H9 (cell line): ENCODE measurements around the gene CMAS. TPM values are rescaled to one million over a fixed set of nuclear protein-coding genes. Genes with fewer than 3 reads are reported as not detected.

Source experiments
- DNase-seq: peaks from one replicate; pipeline ENCODE4 v3.0.0-alpha.2; 2017
- H2AFZ ChIP-seq: one replicate; pipeline ENCODE4 v1.6.1; 2013; ENCODE audit warnings: mild to moderate bottlenecking, low read length, control low read depth, moderate library complexity
- H2AK5ac ChIP-seq: 2 replicates; pipeline ENCODE4 v1.6.1; 2013; ENCODE audit warnings: low read length, control low read depth, mixed read lengths; ENCODE audit not compliant: insufficient read length
- H2BK120ac ChIP-seq: one replicate; pipeline ENCODE4 v1.6.1; 2013; ENCODE audit warnings: low read depth, mild to moderate bottlenecking, low read length, control low read depth, inconsistent platforms; ENCODE audit not compliant: poor library complexity, severe bottlenecking
- H2BK12ac ChIP-seq: 2 replicates; pipeline ENCODE4 v1.6.1; 2013; ENCODE audit warnings: low read length, control low read depth, mixed read lengths, low read depth; ENCODE audit not compliant: insufficient read length
- H2BK15ac ChIP-seq: 2 replicates; pipeline ENCODE4 v1.6.1; 2013; ENCODE audit warnings: low read depth, low read length, control low read depth
- H2BK20ac ChIP-seq: one replicate; pipeline ENCODE4 v1.6.1; 2013; ENCODE audit warnings: low read depth, mild to moderate bottlenecking, low read length, control low read depth, inconsistent platforms; ENCODE audit not compliant: poor library complexity, severe bottlenecking
- H2BK5ac ChIP-seq: 2 replicates; pipeline ENCODE4 v1.6.1; 2013; ENCODE audit warnings: low read length, control low read depth, mixed read lengths; ENCODE audit not compliant: insufficient read length
- H3K14ac ChIP-seq: 2 replicates; pipeline ENCODE4 v1.6.1; 2013; ENCODE audit warnings: low read length, control low read depth; ENCODE audit not compliant: insufficient read depth
- H3K18ac ChIP-seq: 2 replicates; pipeline ENCODE4 v1.6.1; 2013; ENCODE audit warnings: low read depth, mild to moderate bottlenecking, mixed read lengths, low read length, control low read depth; ENCODE audit not compliant: insufficient read length
- H3K23ac ChIP-seq: 2 replicates; pipeline ENCODE4 v1.6.1; 2013; ENCODE audit warnings: low read length, control low read depth, mixed read lengths, low read depth; ENCODE audit not compliant: insufficient read length
- H3K23me2 ChIP-seq: 2 replicates; pipeline ENCODE4 v1.6.1; 2013; ENCODE audit warnings: low read depth, mild to moderate bottlenecking, mixed read lengths, low read length, control low read depth; ENCODE audit not compliant: insufficient read length, poor library complexity, severe bottlenecking
- H3K27ac ChIP-seq: 2 replicates; pipeline ENCODE4 v1.5.1; 2013; ENCODE audit warnings: low read length, control low read depth, mixed read lengths, low read depth; ENCODE audit not compliant: insufficient read length
- H3K27me3 ChIP-seq: 2 replicates; pipeline ENCODE4 v1.6.1; 2013; ENCODE audit warnings: low read length, control low read depth, inconsistent platforms; ENCODE audit not compliant: insufficient read depth
- H3K4ac ChIP-seq: 2 replicates; pipeline ENCODE4 v1.6.1; 2013; ENCODE audit warnings: low read depth, mild to moderate bottlenecking, control low read depth, inconsistent platforms, low read length, moderate library complexity
- H3K4me1 ChIP-seq: 2 replicates; pipeline ENCODE4 v1.6.1; 2013; ENCODE audit warnings: low read length, control low read depth, inconsistent platforms; ENCODE audit not compliant: insufficient read depth
- H3K4me2 ChIP-seq: 2 replicates; pipeline ENCODE4 v1.6.1; 2013; ENCODE audit warnings: low read length, control low read depth, mixed read lengths; ENCODE audit not compliant: insufficient read length, insufficient read depth
- H3K56ac ChIP-seq: 2 replicates; pipeline ENCODE4 v1.6.1; 2013; ENCODE audit warnings: low read depth, mild to moderate bottlenecking, mixed read lengths, low read length, control low read depth; ENCODE audit not compliant: insufficient read length
- H3K79me1 ChIP-seq: 2 replicates; pipeline ENCODE4 v1.6.1; 2013; ENCODE audit warnings: low read depth, mild to moderate bottlenecking, moderate library complexity, low read length, control low read depth, inconsistent platforms; ENCODE audit not compliant: insufficient read depth, poor library complexity, severe bottlenecking
- H3K79me2 ChIP-seq: 2 replicates; pipeline ENCODE4 v1.6.1; 2013; ENCODE audit warnings: low read length, control low read depth, inconsistent platforms; ENCODE audit not compliant: insufficient read depth
- H3K9ac ChIP-seq: 2 replicates; pipeline ENCODE4 v1.6.1; 2013; ENCODE audit warnings: low read length, control low read depth, mixed read lengths; ENCODE audit not compliant: insufficient read length; ENCODE audit errors: extremely low read depth
- H3K9me3 ChIP-seq: one replicate; pipeline ENCODE4 v1.6.1; 2013; ENCODE audit warnings: low read depth, low read length, inconsistent platforms; ENCODE audit not compliant: control insufficient read depth
- H3T11ph ChIP-seq: one replicate; pipeline ENCODE4 v1.6.1; 2013; ENCODE audit warnings: mild to moderate bottlenecking, low read length, control low read depth, inconsistent platforms
- H4K20me1 ChIP-seq: one replicate; pipeline ENCODE4 v1.6.1; 2013; ENCODE audit not compliant: control insufficient read depth, insufficient read length, insufficient read depth
- H4K5ac ChIP-seq: 2 replicates; pipeline ENCODE4 v1.6.1; 2013; ENCODE audit warnings: low read depth, mild to moderate bottlenecking, mixed read lengths, low read length, control low read depth; ENCODE audit not compliant: insufficient read length
- H4K8ac ChIP-seq: replicated peaks from 2 replicates; pipeline ENCODE4 v1.6.1; 2013; ENCODE audit warnings: low read length, control low read depth, mixed read lengths, low read depth; ENCODE audit not compliant: insufficient read length
- H4K91ac ChIP-seq: 2 replicates; pipeline ENCODE4 v1.6.1; 2013; ENCODE audit warnings: low read depth, mild to moderate bottlenecking, moderate library complexity, mixed read lengths, low read length, control low read depth; ENCODE audit not compliant: insufficient read length
- H3K27ac Mint-ChIP-seq, 3 experiments: 2 replicates in 2 of 3; 3 replicates in 1 of 3; pipeline ENCODE4 v1.8.0; 2020 to 2021; ENCODE audit warnings: mixed read lengths in 3 of 3, mild to moderate bottlenecking in 1 of 3, moderate library complexity in 1 of 3
- H3K27me3 Mint-ChIP-seq: 2 replicates; pipeline ENCODE4 v1.8.0; 2021; ENCODE audit warnings: low read depth, mild to moderate bottlenecking, moderate library complexity, mixed read lengths
- H3K36me3 Mint-ChIP-seq, 3 experiments: 2 replicates in 2 of 3; 3 replicates in 1 of 3; pipeline ENCODE4 v1.8.0; 2020 to 2021; ENCODE audit warnings: low read depth in 3 of 3, mixed read lengths in 3 of 3; ENCODE audit not compliant: insufficient read depth in 1 of 3
- H3K4me1 Mint-ChIP-seq, 2 experiments: 2 replicates each; pipeline ENCODE4 v1.8.0; 2020; ENCODE audit warnings: mixed read lengths in 2 of 2
- H3K4me3 Mint-ChIP-seq, 2 experiments: 2 replicates in 1 of 2; 3 replicates in 1 of 2; pipeline ENCODE4 v1.8.0; 2020 to 2021; ENCODE audit warnings: mild to moderate bottlenecking in 2 of 2, mixed read lengths in 2 of 2, moderate library complexity in 1 of 2
- H3K9me3 Mint-ChIP-seq, 2 experiments: 2 replicates in 1 of 2; 3 replicates in 1 of 2; pipeline ENCODE4 v1.8.0; 2020; ENCODE audit warnings: mild to moderate bottlenecking in 2 of 2, mixed read lengths in 2 of 2, moderate library complexity in 1 of 2
- CTCF ChIP-seq: fragments of 200-600 bp; sonication (generic); conservative IDR thresholded peaks from 3 replicates; pipeline ENCODE4 v1.8.0; 2021; ENCODE audit warnings: antibody characterized with exemption, mild to moderate bottlenecking
- WGBS: extraction: QIAGEN DNeasy Blood & Tissue Kit; methylation state at CpG from one replicate; pipeline ENCODE4 v1.1.7; 2013; ENCODE audit warnings: missing lambda C conversion rate, low lambda C conversion rate, mixed read lengths; ENCODE audit not compliant: insufficient read length; ENCODE audit errors: extremely low coverage; 5-methylcytosine and 5-hydroxymethylcytosine counted together
- total RNA-seq: library from RNA; stranded (reverse); gene quantifications from 2 replicates; pipeline ENCODE4 v1.2.1, GENCODE V29; 2021

Gene CMAS
- total RNA-seq, 1 experiment from 2014 or later, result 47.4 TPM

- H3K23ac ChIP-seq, result no peak overlapping the region
- no peak overlapping the region for H4K91ac ChIP-seq
- H3K9me3 ChIP-seq, result no peaks in the 10 kb centered on the region
- no peak overlapping the region for H3K4ac ChIP-seq
- H3K79me2 ChIP-seq, result no peaks in the 10 kb centered on the region
- WGBS, result no CpG with 5 or more reads among the region's 5 CpGs
- H3K4me3 Mint-ChIP-seq, result no peak overlapping the region
- H3K23me2 ChIP-seq, result no peaks in the 10 kb centered on the region
- H4K8ac ChIP-seq, result no peak overlapping the region
- H2BK20ac ChIP-seq, result no peak overlapping the region
- H3K9me3 Mint-ChIP-seq, result no peaks in the 10 kb centered on the region
- no peak overlapping the region; a peak in 1 of 7 replicates for H3K27ac Mint-ChIP-seq
- H3K14ac ChIP-seq, result no peak overlapping the region
- H3T11ph ChIP-seq, result no peak overlapping the region
- no peak for DNase-seq
- H2BK5ac ChIP-seq, result no peak overlapping the region
- no peak overlapping the region for H2AK5ac ChIP-seq
- H3K27me3 Mint-ChIP-seq, result peaks cover 4% of the 10 kb centered on the region
- H3K4me2 ChIP-seq, result no peak overlapping the region
- H3K4me1 Mint-ChIP-seq, result no peaks in the 10 kb centered on the region; a peak in 1 of 4 replicates
- H2AFZ ChIP-seq, result no peak overlapping the region
- no peaks in the 10 kb centered on the region for H3K79me1 ChIP-seq
- no peak overlapping the region for H4K5ac ChIP-seq
- H3K9ac ChIP-seq, result no peak overlapping the region
- H2BK15ac ChIP-seq, result no peak overlapping the region
- no peaks in the 10 kb centered on the region for H4K20me1 ChIP-seq
- H2BK120ac ChIP-seq, result no peak overlapping the region
- H2BK12ac ChIP-seq, result no peak overlapping the region
- TF ChIP-seq CTCF, result no peak
- no peaks in the 10 kb centered on the region for H3K4me1 ChIP-seq
- no peaks in the 10 kb centered on the region for H3K27me3 ChIP-seq
- H3K56ac ChIP-seq, result no peak overlapping the region
- no peak overlapping the region for H3K27ac ChIP-seq
- H3K18ac ChIP-seq, result no peak overlapping the region
- H3K36me3 Mint-ChIP-seq, result no peaks in the 10 kb centered on the region; a peak in 1 of 7 replicates
Observed at GRCh38 chr12:22101749-22102243, 55.8 kb downstream of the CMAS start.
